Measurements from ENCODE around the gene PGC. TPM values are rescaled to one million over a fixed set of nuclear protein-coding genes. Genes with fewer than 3 reads are reported as not detected.

The PGC gene
- total RNA-seq, 1 donor from 2014 or later: not detected

DNA sequence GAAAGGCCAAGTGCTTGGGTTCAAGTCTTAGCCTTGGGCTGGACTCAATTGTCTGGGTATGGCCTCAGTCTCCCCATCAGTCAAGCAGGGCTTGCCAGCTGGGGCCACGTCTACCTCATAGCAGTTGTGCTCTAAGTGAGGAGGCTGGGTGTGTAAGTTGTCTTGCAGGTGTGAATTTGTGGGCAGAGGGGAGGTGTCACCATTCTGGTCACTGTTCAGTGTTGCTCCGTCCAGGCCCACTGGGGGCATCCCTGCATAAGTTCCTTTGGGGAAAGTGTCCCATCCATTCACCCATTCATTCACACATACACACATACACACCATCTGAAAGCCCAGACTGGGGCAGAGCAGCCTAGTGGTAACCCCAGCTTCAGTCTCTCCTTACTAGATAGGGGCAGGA is 48.1 kb downstream of the PGC start:
- Mint-ChIP-seq H3K4me3 (no peak overlapping the region), H3K36me3 (no peaks in the 10 kb centered on the region), H3K27ac (peak overlapping the region; percentile 39), H3K4me1 (peaks cover 22% of the 10 kb centered on the region), H3K9me3 (no peaks in the 10 kb centered on the region), H3K27me3 (ENCODE audit: low read depth) (peaks cover 3% of the 10 kb centered on the region)
- TF ChIP-seq, protein P1, sequence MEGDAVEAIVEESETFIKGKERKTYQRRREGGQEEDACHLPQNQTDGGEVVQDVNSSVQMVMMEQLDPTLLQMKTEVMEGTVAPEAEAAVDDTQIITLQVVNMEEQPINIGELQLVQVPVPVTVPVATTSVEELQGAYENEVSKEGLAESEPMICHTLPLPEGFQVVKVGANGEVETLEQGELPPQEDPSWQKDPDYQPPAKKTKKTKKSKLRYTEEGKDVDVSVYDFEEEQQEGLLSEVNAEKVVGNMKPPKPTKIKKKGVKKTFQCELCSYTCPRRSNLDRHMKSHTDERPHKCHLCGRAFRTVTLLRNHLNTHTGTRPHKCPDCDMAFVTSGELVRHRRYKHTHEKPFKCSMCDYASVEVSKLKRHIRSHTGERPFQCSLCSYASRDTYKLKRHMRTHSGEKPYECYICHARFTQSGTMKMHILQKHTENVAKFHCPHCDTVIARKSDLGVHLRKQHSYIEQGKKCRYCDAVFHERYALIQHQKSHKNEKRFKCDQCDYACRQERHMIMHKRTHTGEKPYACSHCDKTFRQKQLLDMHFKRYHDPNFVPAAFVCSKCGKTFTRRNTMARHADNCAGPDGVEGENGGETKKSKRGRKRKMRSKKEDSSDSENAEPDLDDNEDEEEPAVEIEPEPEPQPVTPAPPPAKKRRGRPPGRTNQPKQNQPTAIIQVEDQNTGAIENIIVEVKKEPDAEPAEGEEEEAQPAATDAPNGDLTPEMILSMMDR (IDR thresholded peaks at IDR 0.05; ENCODE audit: unreplicated experiment): no peak
- DNase-seq (ENCODE audit: low spot score in 2 of 2, unreplicated experiment in 2 of 2): no peak

- TF ChIP-seq, protein P1 (IDR thresholded peaks at IDR 0.05; ENCODE audit: unreplicated experiment): no peak
- Mint-ChIP-seq H3K36me3 (no peaks in the 10 kb centered on the region), H3K4me3 (no peak overlapping the region), H3K4me1 (peaks cover 22% of the 10 kb centered on the region), H3K9me3 (no peaks in the 10 kb centered on the region), H3K27ac (peak overlapping the region; percentile 94), H3K27me3 (ENCODE audit: low read depth) (no peaks in the 10 kb centered on the region)
- no peak for DNase-seq (ENCODE audit: low spot score in 2 of 2, unreplicated experiment in 2 of 2)
Measured at GRCh38 chr6:41697861-41698781, 49.1 kb downstream of the PGC start.

GRCh38 chr6:41696788-41697187 is 50.4 kb downstream of the PGC start:
- TF ChIP-seq, protein P1 (IDR thresholded peaks at IDR 0.05; ENCODE audit: unreplicated experiment): no peak
- Mint-ChIP-seq H3K27me3 (ENCODE audit: low read depth) (no peaks in the 10 kb centered on the region), H3K4me1 (peaks cover 22% of the 10 kb centered on the region), H3K36me3 (no peaks in the 10 kb centered on the region), H3K9me3 (no peaks in the 10 kb centered on the region), H3K4me3 (no peak overlapping the region), H3K27ac (peak overlapping the region; percentile 25)
- no peak for DNase-seq (ENCODE audit: low spot score in 2 of 2, unreplicated experiment in 2 of 2)

GRCh38 chr6:41695825-41696224 is 51.4 kb downstream of the PGC start:
- no peaks in the 10 kb centered on the region for H3K27me3 Mint-ChIP-seq (ENCODE audit: low read depth)
- no peak overlapping the region for H3K27ac Mint-ChIP-seq
- H3K4me3 Mint-ChIP-seq: no peak overlapping the region
- DNase-seq (ENCODE audit: low spot score in 2 of 2, unreplicated experiment in 2 of 2): no peak
- H3K9me3 Mint-ChIP-seq: no peaks in the 10 kb centered on the region
- TF ChIP-seq, protein P1 (IDR thresholded peaks at IDR 0.05; ENCODE audit: unreplicated experiment): no peak
- peaks cover 16% of the 10 kb centered on the region for H3K4me1 Mint-ChIP-seq
- no peaks in the 10 kb centered on the region for H3K36me3 Mint-ChIP-seq

- H3K27ac Mint-ChIP-seq: no peak overlapping the region
Measured at GRCh38 chr6:41694815-41695526, 52.2 kb downstream of the PGC start.

More at GRCh38 chr6:41694815-41695526, 52.2 kb downstream of the PGC start:
- Mint-ChIP-seq H3K4me1 (peaks cover 14% of the 10 kb centered on the region), H3K36me3 (no peaks in the 10 kb centered on the region), H3K4me3 (no peak overlapping the region), H3K9me3 (no peaks in the 10 kb centered on the region), H3K27me3 (ENCODE audit: low read depth) (peaks cover 3% of the 10 kb centered on the region)
- no peak for DNase-seq (ENCODE audit: low spot score in 2 of 2, unreplicated experiment in 2 of 2)
- TF ChIP-seq, protein P1 (IDR thresholded peaks at IDR 0.05; ENCODE audit: unreplicated experiment): no peak

All from mesothelial cell of epicardium (in vitro differentiated cells).